Fibroblast of gingiva (primary cell): ENCODE results near the gene RIOK3.

Experiments used
- DNase-seq: peaks from one replicate; pipeline ENCODE4 v3.0.0-alpha.2; 2011; ENCODE audit warnings: low read depth

RIOK3 gene

DNA sequence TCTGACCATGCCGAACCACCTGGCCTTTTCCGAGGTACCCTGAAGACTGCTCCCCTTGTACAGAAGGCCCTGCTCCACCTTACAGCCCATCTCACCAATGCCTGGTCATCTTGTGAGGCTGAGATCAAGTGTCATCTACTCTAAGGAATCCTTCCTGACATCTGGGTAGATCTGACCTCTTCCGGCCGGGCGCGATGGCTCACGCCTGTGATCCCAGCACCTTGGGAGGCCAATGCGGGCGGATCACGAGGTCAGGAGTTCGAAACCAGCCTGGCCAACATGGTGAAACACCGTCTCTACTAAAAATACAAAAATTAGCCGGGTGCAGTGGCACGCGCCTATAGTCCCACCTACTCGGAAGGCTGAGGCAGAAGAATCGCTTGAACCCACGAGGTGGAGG lies 2.1 kb upstream of the RIOK3 start:
- no peak for DNase-seq

DNA sequence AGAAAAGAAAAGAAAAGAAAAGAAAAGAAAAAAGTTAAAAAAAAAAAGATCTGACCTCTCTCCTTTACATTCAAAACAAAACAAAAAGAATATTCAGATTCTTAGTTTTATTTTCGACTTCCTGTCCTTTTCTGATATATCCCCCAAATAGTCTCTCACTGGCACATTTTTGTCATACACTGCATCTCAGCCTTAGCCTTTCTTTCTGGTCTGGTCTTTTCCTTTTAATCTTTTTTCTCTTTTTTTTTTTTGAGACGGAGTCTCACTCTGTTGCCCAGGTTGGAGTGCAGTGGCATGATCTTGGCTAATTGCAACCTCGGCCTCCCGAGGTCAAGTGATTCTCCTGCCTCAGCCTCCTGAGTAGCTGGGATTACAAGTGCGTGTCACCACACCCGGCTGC lies 1.6 kb upstream of the RIOK3 start:
- no peak for DNase-seq

DNA sequence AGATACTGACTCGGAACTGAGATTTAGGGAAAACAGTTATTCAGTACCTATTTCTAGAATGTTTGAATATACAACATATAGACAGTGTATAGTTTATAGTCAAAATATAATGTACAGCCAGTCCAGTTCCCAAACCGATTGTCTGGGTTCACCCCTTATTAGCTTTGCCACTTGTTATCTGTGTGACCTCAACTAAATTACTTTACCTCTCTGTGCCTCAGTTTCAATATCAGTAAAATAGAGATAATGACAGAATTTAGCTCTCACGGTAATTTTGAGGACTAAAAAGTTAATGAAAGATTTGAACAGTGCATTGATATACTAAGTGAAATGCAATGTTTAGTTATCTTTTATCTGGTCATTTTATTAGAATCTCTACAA lies 750 bp upstream of the RIOK3 start:
- no peak for DNase-seq

DNA sequence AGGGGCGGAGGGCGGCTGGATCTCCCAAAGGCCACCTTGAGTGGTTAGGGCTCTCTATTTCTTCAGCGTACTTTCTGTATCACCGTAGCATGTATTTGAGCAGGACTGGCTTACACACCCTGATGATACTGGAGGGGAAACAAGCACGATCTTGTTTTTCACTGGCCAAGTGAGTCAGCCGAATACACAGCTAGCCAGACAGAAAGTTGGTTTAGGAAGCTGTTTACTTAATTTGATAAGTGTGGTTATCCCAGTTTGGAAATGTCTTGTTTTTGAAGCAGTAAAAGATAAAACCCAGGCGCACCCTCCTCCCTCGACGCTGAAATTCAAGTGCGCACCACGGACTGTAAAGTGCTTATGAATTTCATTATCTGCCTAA lies 582 bp downstream of the RIOK3 start:
- peak; percentile 26 for DNase-seq

DNA sequence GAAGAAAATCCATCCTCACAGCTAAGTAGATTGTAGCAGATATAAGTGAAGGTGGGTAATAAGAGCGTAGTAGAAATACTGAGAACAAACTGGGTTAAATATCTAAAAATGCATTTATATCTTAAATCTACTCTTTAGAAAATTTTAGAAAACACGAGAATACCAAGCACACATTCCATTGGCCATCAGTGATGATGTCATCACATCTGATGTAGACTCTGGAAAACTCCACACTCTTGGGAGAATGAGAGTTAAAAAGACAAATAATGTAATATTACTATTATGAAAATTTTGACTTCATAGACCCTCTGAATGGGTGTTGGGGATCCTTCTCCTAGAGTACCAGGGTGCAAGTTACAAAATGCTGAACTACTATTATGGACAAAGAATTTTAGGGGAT lies 3.7 kb downstream of the RIOK3 start:
- DNase-seq: no peak

DNA sequence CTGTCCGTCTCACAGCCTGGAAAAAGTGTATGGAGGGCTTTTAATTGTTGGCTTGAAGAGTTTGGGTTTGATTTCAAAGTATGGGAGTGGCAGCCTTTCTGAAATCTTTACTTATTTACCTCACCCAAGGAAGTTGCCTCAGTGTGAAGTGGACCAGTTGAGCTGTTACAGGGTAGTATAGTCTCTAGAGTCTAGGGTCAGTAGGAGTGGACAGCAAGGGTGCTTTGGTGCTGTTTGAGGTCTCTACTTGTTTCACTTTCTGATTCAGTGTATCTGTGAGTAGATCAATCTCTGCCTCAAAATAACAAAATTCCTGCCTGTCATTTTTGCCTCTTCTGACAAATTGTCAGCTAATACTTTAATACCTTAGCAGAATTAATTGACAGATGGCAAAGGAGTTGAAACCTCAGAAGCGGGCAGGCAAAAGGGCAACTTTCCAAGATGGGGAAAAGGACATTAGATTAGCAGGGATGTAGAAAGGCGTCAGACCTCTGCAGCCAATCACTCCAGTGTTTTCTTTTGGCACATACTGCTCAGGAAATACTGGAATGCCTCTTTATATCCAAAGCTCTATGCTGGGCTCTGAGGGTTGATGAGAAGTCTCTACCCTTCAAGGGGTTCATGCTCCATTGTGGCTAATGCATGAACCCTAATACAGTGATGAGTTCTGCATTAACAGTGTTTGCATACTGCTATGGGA lies 5.9 kb downstream of the RIOK3 start:
- DNase-seq: no peak

DNA sequence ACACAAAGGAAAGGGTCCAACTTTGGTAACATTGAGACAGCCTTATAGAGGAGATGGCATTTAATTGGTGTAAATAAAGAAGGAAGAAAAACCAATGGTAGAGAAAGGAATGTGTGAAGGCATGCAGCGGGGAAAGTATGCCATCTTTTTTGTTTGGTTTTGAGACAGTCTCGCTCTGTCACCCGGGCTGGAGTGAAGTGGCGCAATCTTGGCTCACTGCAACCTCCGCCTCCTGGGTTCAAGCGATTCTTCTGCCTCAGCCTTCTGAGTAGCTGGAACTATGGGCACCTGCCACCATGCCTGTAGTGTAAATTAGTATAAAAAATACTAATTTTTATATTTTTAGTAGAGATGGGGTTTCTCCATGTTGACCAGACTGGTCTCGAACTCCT lies 6.4 kb downstream of the RIOK3 start:
- DNase-seq: no peak

DNA sequence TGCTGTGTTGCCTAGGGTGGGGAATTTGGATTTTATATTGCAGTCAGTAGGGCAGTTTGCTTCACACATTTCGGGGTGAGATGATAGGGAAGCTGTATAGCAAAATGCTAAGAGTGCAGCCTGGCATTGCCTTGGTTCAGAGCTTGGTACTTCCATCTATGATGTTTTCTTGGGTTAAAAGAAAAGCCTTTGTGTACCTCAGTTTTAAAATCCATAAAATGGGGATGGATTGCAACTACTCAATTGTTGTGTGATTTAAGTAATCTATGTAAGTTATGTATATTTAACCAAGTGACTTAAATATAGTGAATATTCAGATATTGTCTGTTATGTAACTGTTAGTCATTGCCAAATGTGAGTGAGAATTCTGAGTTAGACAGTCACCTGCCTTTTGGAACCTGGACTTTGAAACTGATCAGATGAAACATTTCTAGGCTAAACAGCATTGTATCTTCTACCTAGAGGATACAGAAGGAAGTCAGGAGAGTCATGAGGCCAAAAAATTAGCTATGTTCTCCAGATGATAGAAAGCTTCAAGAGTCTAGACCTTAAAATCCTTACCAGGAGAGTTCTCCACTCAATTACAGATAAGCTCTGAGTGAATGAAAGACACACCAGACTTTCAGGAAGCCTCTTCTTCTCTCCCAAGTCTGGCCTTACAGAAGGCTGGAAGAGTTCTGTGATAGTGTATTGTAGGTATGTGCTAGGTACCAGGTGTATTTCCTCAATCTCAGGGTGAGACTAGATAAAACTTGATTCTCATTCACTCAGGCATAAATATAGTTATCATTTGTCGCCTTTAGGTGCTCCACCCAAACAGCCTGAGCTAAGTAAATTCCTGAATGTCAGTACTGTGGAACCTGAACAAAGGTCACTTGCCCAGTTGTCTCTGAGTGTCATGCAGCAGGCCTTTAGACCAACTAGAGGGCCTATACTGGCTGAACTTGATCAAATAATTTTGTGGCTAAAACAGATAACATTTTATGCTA lies 7.5 kb downstream of the RIOK3 start:
- DNase-seq: no peak

DNA sequence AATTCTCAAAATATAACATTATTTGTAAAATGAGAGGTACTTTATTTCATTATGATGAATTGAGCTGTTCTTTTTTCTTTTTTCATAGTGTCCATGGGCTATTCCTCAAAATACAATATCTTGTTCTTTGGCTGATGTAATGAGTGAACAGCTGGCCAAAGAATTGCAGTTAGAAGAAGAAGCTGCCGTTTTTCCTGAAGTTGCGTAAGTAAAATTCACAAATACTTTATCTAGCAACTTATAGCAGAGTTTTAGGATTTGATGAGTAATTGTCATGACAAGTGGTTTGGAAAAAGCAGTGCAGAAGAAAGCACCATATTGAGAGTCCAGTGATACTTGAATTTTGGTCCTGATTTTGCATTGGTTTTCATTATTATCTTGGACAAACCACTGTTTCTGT lies 9.8 kb downstream of the RIOK3 start:
- DNase-seq: peak; percentile 10

DNA sequence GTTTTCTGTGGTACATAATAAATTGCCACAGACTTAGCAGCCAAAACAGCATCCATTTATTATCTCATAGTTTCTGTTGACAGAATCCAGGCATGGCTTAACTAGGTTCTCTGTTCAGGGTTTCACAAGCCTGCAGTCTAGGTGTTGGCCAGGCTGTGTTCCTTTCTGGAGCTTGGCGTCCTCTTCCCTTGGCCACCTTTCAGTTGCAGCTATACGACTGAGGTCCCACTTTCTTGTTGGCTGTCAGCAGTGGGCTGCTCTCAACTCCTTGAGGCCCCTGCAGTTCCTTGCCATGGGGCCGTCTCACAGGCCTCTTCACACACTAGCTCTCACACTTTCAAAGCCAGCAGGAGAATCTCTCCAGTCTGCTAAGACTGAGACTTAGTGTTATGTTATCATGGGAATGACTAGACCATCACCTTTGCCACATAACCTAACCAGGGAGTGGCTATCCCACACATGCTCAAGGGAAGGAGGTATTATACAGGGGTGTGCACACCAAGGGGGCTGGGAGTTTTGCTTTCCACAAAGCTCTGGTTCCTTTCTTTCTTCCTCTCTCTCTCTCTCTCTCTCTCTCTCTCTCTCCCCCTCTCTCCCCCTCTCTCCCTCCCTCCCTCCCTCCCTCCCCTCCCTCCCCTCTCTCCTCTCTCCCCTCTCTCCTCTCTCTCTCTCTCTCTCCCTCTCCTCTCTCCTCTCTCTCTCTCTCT lies 15.8 kb downstream of the RIOK3 start:
- DNase-seq: no peak

DNA sequence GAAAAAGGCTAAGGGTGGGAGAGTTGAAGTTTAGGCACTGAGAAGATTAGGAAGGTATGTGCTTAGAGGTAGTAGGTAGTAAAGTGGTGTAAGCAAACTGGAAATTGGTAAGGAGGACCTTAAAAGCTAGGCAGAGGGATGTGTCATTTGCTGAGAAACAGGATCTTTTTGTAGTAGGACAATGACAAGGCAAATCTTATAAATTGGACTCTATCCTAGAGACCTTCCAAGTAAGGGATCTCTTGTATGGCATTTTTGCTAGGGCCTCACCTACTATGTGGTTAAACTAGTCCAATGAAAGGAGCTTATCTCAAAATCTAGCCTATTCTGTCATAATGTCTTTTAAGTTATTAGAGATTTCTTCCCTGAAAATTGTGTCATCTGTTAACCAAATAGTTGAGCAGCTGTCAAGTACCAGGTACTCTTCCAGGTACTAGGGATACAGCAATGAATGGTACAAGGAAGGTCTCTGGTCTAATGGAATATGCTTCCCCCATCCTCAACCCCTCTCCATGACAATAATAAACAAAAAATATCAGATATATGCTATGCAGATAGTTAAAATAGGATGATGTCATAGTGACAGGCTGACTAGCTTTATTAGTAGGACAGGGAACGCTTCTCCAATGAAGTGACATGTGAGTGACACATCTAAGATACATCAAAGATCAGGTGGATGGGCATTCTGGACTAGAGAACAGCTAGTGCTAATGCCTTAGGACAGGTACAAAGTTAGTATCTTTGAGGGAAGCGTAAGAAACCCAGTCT lies 17.7 kb downstream of the RIOK3 start:
- no peak for DNase-seq

DNA sequence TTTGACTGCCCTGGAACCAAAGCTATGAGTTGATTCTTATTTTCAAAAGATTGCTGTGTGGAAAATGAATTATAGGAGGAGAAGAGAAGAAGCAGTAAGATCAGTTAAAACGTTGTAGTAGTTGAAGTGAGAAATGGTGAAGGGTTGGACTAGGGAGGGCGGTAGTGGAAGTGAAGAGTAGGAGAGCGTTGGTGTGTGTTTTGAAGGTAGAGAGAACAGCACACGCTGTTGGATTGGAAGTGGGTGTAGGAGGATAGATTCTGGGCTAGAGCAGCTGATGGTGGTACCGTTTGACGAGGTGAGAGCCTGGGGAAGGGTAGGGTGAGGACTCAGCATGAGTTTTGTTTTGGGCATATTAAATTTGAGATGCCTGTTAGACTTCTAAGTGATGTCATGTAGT lies 18.4 kb downstream of the RIOK3 start:
- DNase-seq: no peak

DNA sequence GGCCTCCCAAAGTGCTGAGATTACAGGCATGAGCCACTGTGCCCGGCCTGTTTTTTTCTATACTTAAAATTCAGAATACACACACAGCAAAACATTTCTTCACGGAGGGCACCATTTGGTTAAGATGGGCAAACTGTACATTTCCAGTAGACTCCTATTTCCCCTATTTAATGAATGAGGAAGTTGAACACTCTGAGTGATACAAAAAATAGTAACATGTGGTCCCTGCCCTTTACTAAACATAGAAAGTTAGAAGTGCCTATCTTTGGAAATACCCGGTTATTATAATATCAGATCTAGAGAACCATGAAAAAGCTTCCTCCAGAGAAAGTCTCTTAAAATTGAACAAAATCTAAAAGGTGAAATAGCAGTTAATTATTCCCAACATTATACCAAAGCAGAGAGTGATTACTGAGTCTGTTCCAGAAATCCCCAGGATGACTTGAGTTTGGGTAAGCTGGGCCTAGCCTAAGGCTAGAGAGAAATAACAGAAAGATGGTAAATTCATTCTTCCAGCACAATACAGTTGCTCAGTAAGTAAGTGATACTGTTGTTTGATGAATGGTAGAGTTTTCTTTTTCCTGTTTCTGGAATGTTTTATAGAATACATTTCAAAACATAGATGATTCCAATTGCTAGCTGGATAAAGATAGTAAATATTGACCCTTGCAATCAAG lies 26.9 kb downstream of the RIOK3 start:
- no peak for DNase-seq

DNA sequence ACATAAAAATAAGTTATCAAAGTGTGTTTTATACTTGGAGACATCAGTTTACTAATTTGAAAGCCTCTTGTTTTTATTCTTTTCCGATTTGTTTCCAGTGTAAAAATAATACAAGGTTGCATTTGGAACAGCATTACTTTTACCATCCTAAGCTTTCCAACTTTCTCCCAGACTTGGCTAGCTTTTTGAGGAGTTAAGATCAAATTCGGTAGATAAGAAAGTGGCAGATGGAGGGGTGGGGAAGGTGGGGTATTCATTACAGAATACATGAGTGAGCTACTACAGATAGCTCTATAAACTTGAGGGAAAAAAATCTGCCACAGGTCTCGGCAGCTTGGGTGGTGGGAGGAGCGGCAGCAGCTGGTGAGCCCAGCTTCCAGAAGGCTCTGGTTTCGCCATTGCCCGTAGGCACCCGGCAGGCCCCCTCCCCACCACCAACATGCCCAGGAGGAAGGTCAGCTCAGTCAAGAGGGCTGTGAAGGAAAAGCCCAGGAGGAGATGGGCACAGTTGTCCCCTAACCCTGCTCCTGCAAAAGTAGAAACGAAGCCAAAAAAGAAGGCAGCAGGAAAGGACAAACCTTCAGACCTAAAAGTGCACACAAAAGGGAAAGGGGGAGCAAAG lies 31.6 kb downstream of the RIOK3 start:
- no peak for DNase-seq

DNA sequence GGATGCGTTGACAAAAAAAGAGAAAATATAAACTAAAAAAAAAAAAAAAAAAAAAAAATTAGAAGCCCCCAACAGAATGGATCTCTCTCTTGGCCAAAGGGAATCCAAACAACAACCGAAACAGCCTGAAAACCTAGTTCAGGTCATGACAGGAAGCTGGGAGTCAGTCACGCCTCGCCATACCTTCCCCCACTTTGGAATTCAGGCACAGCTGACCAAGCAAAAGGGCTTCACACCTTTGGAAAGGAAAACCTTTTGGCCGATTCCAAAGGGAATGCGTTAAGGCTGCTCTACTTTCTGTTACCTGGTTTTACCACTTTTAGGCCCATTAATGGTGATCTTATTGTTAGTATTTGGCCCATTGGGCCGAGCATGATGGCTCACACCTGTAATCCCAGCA lies 32.3 kb downstream of the RIOK3 start:
- DNase-seq: no peak

DNA sequence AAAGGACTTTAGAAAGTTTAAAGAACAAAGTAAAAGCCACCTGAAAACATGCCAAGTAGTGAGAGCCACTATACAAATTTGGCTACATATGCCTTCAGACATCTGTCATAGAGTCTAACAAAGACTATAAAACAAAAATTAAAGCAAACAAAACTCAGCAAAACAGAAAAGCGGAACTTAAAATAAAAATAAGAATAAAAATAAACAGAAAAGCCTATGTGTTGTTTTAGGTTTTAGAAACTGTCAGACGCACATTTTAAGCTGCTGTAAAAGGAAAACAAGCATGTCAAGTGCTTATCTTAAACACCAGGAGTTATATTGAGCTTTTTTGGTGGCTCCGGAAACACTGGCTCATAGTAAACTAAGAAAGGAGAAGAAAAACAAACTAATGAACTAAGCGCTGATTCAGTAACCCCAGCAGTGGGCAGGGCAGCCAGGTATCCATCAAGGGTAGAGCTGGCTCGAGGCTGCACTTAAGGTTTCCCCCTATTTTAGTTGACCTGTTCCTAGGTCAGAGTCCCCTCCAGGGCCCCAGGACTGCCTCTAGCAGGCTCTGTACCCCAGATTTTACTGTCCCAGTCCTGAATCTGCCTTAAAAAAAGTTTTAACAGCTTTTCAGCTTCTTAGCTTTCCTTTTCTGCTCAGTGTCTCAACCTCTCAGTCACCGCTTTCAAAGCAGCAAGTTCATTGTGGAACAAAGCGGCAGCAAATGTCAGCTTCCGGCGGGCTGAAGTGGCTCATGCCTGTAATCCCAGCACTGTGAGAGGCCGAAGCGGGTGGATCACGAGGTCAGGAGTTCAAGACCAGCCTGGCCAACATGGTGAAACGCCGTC lies 34.9 kb downstream of the RIOK3 start:
- DNase-seq: no peak

DNA sequence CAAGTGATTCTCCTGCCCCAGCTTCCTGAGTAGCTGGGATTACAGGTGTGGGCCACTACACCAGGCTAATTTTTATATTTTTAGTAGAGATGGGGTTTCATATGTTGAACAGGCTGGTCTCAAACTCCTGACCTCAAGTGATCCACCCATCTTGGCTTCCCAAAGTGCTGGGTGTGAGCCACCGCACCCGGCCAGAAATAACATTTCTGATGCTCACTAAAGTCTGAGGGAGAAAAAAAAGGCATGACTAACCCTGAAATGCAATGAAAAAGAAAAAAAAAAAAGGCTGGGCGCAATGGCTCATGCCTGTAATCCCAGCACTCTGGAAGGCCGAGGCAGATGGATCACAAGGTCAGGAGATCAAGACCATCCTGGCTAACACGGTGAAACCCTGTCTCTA lies 36.5 kb downstream of the RIOK3 start:
- DNase-seq: peak; percentile 5

DNA sequence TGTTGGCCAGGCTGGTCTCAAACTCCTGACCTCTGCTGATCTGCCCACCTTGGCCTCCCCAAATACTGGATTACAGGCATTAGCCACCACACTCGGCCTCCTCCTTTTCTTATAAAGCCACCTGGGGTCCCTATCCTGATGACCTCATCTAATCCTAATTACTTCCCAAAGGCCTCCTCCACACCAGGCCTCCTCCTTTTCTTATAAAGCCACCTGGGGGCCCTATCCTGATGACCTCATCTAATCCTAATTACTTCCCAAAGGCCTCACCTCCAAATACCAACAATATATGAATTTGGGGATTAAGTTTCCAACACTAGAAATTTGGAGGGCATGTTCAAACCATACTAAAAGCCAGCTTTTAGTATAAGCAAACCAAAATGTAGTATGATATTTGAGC lies 40.6 kb downstream of the RIOK3 start:
- no peak for DNase-seq

DNA sequence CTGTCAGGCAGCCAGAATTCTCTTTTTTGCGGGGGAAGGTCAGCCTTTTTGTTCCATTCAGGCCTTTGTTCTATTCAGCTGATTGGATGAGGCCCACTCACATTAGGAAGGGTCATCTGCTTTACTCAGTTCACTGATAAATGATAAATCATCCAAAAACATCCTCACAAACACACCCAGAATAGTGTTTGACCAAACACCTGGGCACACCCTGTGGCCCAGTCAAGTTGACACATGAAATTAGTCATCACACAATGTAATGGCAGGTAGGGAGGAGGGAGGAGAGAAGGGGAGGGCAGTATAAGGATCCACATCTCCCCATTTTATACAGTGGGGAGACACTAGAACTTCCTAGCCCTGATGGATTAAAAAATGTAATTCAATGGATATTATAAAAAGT lies 41.9 kb downstream of the RIOK3 start:
- DNase-seq: no peak
